HepG2 (cell line): ENCODE results near the gene WIPF2. TPM values are rescaled to one million over a fixed set of nuclear protein-coding genes. Genes with fewer than 3 reads are reported as not detected.

Source experiments
- DNMT3B ChIP-seq: conservative IDR thresholded peaks from 2 replicates; pipeline ENCODE4 v1.6.1; 2016; ENCODE audit warnings: missing biosample characterization, control low read depth
- ETV6 ChIP-seq: sonication (generic); formaldehyde crosslinking; conservative IDR thresholded peaks from 2 replicates; pipeline ENCODE4 v1.4.0; 2020; ENCODE audit warnings: missing genetic modification reagents
- HNF4G ChIP-seq, 2 experiments: sonication (generic) in 1 of 2; formaldehyde crosslinking in 1 of 2; IDR thresholded peaks; 2 replicates each; pipeline versions ENCODE4 v1.4.0 to v1.6.1; 2011 to 2020; ENCODE audit warnings: borderline replicate concordance in 2 of 2, low read depth in 2 of 2, mild to moderate bottlenecking in 2 of 2, low read length in 1 of 2, missing genetic modification reagents in 1 of 2, moderate library complexity in 1 of 2
- IRX3 ChIP-seq: sonication (generic); formaldehyde crosslinking; IDR thresholded peaks from 2 replicates; pipeline ENCODE4 v1.8.1; 2023; ENCODE audit warnings: mild to moderate bottlenecking, low read depth, missing genetic modification reagents, borderline replicate concordance
- KAT8 ChIP-seq: IDR thresholded peaks from 2 replicates; pipeline ENCODE4 v1.6.1; 2016; ENCODE audit warnings: missing genetic modification reagents, missing compliant biosample characterization
- MBNL3 ChIP-seq: fragments of 250-450 bp; sonication (Bioruptor Pico); conservative IDR thresholded peaks from 2 replicates; pipeline ENCODE4 v1.8.0; 2022; ENCODE audit warnings: mild to moderate bottlenecking, inconsistent platforms
- MZF1 ChIP-seq: sonication (generic); formaldehyde crosslinking; IDR thresholded peaks from 2 replicates; pipeline ENCODE4 v1.8.1; 2023; ENCODE audit warnings: mild to moderate bottlenecking, missing genetic modification reagents, borderline replicate concordance
- NR1H2 ChIP-seq: sonication (generic); formaldehyde crosslinking; IDR thresholded peaks from 2 replicates; pipeline ENCODE4 v1.8.1; 2022; ENCODE audit warnings: low read depth, missing genetic modification reagents, borderline replicate concordance
- SCMH1 ChIP-seq: sonication (generic); formaldehyde crosslinking; IDR thresholded peaks from 2 replicates; pipeline ENCODE4 v1.9.0; 2021; ENCODE audit warnings: missing genetic modification reagents, mild to moderate bottlenecking, borderline replicate concordance
- SRSF9 ChIP-seq: fragments of 200-400 bp; formaldehyde crosslinking; IDR thresholded peaks from 2 replicates; pipeline ENCODE4 v1.6.1; 2018; ENCODE audit warnings: borderline replicate concordance, mild to moderate bottlenecking, low read depth, low read length; ENCODE audit not compliant: insufficient read depth, poor library complexity, severe bottlenecking
- YEATS4 ChIP-seq: sonication (generic); formaldehyde crosslinking; IDR thresholded peaks from 2 replicates; pipeline ENCODE4 v1.4.0; 2020; ENCODE audit warnings: missing genetic modification reagents, borderline replicate concordance
- ZKSCAN8 ChIP-seq: IDR thresholded peaks from 2 replicates; pipeline ENCODE4 v1.6.1; 2016; ENCODE audit warnings: borderline replicate concordance, missing genetic modification reagents, missing compliant biosample characterization
- ZNF17 ChIP-seq: sonication (generic); formaldehyde crosslinking; IDR thresholded peaks from 2 replicates; pipeline ENCODE4 v1.5.0; 2020; ENCODE audit warnings: mild to moderate bottlenecking, missing genetic modification reagents
- ZNF660 ChIP-seq: sonication (generic); formaldehyde crosslinking; IDR thresholded peaks from 2 replicates; pipeline ENCODE4 v1.5.1; 2020; ENCODE audit warnings: mild to moderate bottlenecking, low read depth, missing genetic modification reagents, borderline replicate concordance
- ZNF713 ChIP-seq: sonication (generic); formaldehyde crosslinking; IDR thresholded peaks from 2 replicates; pipeline ENCODE4 v1.4.0; 2020; ENCODE audit warnings: mild to moderate bottlenecking, missing genetic modification reagents
- polyA plus RNA-seq, 8 experiments: library from polyadenylated mRNA; depleted of rRNA in 3 of 8; stranded (reverse) in 7 of 8; unstranded in 1 of 8; fragments of >200 nt; fragmentation: Illumina TruSeq in 4 of 8; extraction: Trizol in 4 of 8; gene quantifications; 2 replicates each; pipeline versions ENCODE4 v1.2.1 to v1.2.3, GENCODE V29; 2011 to 2016; ENCODE audit warnings: low read depth in 4 of 8, missing spikeins in 1 of 8, mixed read lengths in 1 of 8; ENCODE audit not compliant: insufficient read depth in 1 of 8
- total RNA-seq, 5 experiments: library from RNA; depleted of rRNA; stranded (reverse); fragments of >200 nt; fragmentation: Illumina TruSeq; extraction: Trizol; gene quantifications; 2 replicates each; pipeline ENCODE4 v1.2.3, GENCODE V29; 2016; ENCODE audit warnings: low read depth in 1 of 5
- TF ChIP-seq, protein P1 (sequence below): sonication (generic); formaldehyde crosslinking; IDR thresholded peaks from 2 replicates; pipeline ENCODE4 v1.4.0; 2020; ENCODE audit warnings: missing genetic modification reagents
- TF ChIP-seq, protein P2 (sequence below): sonication (generic); formaldehyde crosslinking; IDR thresholded peaks from 2 replicates; pipeline ENCODE4 v1.4.0; 2020; ENCODE audit warnings: mild to moderate bottlenecking, missing genetic modification reagents
- TF ChIP-seq, protein P3 (sequence below), 2 experiments: sonication (generic) in 1 of 2; formaldehyde crosslinking in 1 of 2; IDR thresholded peaks; 2 replicates each; pipeline versions ENCODE4 v1.5.1 to v1.6.1; 2011 to 2020; ENCODE audit warnings: borderline replicate concordance in 1 of 2, low read depth in 1 of 2, low read length in 1 of 2, mild to moderate bottlenecking in 1 of 2, missing genetic modification reagents in 1 of 2, moderate library complexity in 1 of 2
- TF ChIP-seq, protein P4 (sequence below): fragments of 450-650 bp; IDR thresholded peaks from 2 replicates; pipeline ENCODE4 v1.6.1; 2017; ENCODE audit warnings: mild to moderate bottlenecking

Gene WIPF2
- total and polyA plus RNA-seq, 2 of the 13 experiments (the other 11 are each of a cell fraction or from before 2014, with no cell fraction given), result 7.2 to 10.8 TPM

DNA sequence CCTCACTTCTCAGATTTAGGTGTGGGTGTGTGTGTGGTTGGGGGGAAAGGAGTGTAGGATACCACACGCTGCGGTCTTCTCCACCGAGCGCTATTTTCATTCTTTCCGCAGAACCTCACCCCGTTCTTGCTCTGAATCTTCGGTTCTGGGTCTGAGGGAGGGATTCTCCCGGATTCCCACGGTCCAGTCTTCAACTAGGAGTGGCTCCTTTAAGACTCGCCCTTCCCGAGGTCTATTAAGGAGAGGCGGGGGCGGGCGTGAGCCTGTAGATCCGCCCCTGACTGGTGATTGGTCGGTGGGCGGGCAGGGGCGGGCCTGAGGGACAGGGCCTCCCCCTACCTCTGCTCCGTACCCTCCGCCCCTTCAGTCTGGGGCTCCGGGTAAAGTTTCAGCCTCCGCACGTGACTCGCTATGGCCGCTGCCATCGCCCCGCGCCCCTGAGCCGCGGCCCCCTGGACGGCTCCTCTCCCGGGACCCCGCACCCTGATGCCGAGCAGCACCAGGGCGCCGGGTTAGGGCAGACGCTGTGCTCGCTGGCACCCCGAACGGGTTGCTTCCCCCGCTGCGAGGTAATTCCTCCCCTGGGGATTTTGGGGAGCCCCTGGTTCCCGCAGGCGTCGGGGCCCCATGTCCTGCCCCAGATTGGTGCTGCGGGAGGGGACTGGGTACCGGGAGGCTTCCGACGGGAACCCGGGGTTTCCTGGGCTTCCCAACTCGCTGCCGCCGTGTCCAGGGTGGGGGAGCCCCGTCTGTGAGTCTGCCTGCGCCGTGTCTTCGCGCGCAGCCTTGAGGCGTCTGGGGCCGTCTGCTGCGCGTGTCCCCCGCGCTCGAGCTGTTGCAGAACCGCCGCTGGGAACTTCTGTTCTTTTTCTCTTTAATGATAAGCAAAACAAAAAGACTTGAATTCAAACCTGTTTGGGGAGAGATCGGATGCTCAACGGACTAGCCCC lies 99.1 kb downstream of the WIPF2 start (continued):
- peak; percentile 67; the same call in 1 of the 2 replicates for TF ChIP-seq ETV6
- TF ChIP-seq MZF1 (CRISPR knock-in tag), result no peak
- no peak for TF ChIP-seq SCMH1 (CRISPR knock-in tag)
- TF ChIP-seq NR1H2 (CRISPR knock-in tag), result peak; percentile 63; the same call in 1 of the 2 replicates
- peak; percentile 67; the same call in 1 of the 2 replicates for TF ChIP-seq KAT8 (CRISPR knock-in tag)
- no peak for TF ChIP-seq ZNF660 (CRISPR knock-in tag)
- no peak for TF ChIP-seq ZNF17 (CRISPR knock-in tag)
- TF ChIP-seq, protein P1, sequence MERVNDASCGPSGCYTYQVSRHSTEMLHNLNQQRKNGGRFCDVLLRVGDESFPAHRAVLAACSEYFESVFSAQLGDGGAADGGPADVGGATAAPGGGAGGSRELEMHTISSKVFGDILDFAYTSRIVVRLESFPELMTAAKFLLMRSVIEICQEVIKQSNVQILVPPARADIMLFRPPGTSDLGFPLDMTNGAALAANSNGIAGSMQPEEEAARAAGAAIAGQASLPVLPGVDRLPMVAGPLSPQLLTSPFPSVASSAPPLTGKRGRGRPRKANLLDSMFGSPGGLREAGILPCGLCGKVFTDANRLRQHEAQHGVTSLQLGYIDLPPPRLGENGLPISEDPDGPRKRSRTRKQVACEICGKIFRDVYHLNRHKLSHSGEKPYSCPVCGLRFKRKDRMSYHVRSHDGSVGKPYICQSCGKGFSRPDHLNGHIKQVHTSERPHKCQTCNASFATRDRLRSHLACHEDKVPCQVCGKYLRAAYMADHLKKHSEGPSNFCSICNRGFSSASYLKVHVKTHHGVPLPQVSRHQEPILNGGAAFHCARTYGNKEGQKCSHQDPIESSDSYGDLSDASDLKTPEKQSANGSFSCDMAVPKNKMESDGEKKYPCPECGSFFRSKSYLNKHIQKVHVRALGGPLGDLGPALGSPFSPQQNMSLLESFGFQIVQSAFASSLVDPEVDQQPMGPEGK, result peak; percentile 71; the same call in 1 of the 2 replicates
- TF ChIP-seq ZNF713 (CRISPR knock-in tag), result 0 out of 2 replicates have a peak, but pooled peaks have one; percentile 43
- no peak for TF ChIP-seq MBNL3 (CRISPR knock-in tag)
- TF ChIP-seq ZKSCAN8 (CRISPR knock-in tag), result no peak; the same call in 1 of the 2 replicates
- no peak for TF ChIP-seq DNMT3B (CRISPR knock-in tag)
- TF ChIP-seq SRSF9, result no peak
- TF ChIP-seq IRX3, result no peak
- TF ChIP-seq, protein P2, sequence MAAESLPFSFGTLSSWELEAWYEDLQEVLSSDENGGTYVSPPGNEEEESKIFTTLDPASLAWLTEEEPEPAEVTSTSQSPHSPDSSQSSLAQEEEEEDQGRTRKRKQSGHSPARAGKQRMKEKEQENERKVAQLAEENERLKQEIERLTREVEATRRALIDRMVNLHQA (CRISPR knock-in tag), result no peak
- no peak for TF ChIP-seq HNF4G (IDR thresholded peaks at IDR 0.05; ENCODE audit: borderline replicate concordance, low read depth, low read length)
- TF ChIP-seq HNF4G (CRISPR knock-in tag; IDR thresholded peaks at IDR 0.05; ENCODE audit: borderline replicate concordance, low read depth), result no peak
- TF ChIP-seq, protein P3, sequence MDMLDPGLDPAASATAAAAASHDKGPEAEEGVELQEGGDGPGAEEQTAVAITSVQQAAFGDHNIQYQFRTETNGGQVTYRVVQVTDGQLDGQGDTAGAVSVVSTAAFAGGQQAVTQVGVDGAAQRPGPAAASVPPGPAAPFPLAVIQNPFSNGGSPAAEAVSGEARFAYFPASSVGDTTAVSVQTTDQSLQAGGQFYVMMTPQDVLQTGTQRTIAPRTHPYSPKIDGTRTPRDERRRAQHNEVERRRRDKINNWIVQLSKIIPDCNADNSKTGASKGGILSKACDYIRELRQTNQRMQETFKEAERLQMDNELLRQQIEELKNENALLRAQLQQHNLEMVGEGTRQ (IDR thresholded peaks at IDR 0.05; ENCODE audit: low read depth, low read length), result peak; percentile 78
- TF ChIP-seq, protein P3 (CRISPR knock-in tag; IDR thresholded peaks at IDR 0.05; ENCODE audit: borderline replicate concordance), result peak; percentile 95
- peak; percentile 80 for TF ChIP-seq YEATS4 (CRISPR knock-in tag)
- TF ChIP-seq, protein P4, sequence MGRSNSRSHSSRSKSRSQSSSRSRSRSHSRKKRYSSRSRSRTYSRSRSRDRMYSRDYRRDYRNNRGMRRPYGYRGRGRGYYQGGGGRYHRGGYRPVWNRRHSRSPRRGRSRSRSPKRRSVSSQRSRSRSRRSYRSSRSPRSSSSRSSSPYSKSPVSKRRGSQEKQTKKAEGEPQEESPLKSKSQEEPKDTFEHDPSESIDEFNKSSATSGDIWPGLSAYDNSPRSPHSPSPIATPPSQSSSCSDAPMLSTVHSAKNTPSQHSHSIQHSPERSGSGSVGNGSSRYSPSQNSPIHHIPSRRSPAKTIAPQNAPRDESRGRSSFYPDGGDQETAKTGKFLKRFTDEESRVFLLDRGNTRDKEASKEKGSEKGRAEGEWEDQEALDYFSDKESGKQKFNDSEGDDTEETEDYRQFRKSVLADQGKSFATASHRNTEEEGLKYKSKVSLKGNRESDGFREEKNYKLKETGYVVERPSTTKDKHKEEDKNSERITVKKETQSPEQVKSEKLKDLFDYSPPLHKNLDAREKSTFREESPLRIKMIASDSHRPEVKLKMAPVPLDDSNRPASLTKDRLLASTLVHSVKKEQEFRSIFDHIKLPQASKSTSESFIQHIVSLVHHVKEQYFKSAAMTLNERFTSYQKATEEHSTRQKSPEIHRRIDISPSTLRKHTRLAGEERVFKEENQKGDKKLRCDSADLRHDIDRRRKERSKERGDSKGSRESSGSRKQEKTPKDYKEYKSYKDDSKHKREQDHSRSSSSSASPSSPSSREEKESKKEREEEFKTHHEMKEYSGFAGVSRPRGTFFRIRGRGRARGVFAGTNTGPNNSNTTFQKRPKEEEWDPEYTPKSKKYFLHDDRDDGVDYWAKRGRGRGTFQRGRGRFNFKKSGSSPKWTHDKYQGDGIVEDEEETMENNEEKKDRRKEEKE, result no peak
